GM12874 (cell line): ENCODE data around the gene IFT172.

ENCODE experiments used
- CTCF ChIP-seq: IDR thresholded peaks from 2 replicates; pipeline ENCODE4 v1.5.1; 2011; ENCODE audit warnings: low read depth, mild to moderate bottlenecking, control low read depth, low read length, moderate library complexity; ENCODE audit not compliant: insufficient read depth

IFT172 gene

GRCh38 chr2:27518113-27518781 is 28.7 kb upstream of the IFT172 start:
- no peak for TF ChIP-seq CTCF

DNA sequence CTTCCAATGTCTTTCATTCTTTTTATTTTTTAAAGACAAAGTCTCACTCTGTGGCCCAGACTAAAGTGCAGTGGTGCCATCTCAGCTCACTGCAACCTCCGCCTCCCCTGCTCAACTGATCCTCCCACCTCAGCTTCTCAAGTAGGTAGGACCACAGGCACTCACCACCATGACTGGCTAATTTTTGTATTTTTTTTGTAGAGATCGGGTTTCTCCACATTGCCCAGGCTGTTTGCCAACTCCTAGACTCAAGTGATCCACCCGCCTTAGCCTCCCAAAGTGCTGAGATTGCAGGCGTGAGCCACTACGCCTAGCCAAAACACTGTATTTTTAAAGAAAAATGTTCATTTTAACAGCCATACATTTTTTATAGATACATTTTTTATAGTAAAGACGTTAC is 19.8 kb upstream of the IFT172 start:
- no peak for TF ChIP-seq CTCF

DNA sequence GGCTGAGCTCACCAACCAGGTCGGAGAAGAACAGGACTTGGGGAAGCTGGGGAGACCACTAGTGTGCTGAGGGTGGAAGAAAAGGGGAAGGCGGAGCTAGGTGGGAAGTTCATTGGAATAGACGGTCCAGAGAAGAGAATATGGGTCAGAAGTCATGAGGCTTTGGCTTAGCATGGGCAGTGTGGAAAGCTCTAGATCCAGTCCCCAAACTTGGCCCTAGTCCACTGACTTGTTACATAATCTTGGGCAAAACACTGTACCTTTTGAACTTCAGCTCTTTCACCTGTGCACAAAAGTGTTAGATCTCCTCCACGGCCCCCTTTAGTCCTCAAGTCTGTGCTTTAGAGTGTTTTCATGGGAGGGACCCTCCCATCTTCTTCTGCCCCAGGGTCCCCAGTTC is 17.8 kb upstream of the IFT172 start:
- no peak for TF ChIP-seq CTCF

DNA sequence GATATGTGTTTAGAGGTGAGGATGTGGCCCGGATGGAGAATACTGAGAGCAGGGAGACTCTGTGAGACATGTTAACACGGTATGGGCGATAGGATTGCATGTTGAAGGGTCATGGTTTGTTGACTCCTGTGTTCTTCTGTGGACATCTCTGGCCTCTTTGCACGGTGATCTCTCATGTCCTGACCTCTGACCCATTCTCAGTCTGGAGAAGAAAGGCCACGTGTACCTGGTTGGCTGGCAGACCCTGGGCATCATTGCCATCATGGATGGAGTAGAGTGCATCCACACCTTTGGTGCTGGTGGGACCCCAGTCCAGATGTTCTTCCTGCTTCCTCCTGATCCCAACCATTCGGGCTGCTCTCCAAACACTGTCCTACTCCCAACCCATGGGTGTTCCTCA is 17.0 kb upstream of the IFT172 start:
- TF ChIP-seq CTCF = no peak

DNA sequence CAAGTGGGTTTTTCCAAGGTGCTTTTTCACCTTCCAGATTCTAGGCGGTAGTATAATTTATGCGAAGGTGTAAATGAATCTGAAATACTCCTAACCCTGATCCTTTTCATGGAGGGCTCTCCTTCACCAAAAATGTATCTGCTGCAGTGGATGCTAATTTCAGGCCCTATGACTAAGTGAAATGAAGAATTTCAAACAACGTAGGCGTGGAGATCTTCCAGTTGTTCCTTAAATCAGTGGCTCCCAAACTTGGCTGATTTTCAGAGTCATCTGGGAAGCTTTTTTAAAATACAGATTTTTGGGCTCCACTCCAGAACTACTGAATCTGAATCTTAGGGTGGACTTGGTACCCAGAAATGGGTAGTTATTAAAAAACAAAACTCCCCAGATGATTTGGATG is 12.6 kb upstream of the IFT172 start:
- no peak for TF ChIP-seq CTCF

DNA sequence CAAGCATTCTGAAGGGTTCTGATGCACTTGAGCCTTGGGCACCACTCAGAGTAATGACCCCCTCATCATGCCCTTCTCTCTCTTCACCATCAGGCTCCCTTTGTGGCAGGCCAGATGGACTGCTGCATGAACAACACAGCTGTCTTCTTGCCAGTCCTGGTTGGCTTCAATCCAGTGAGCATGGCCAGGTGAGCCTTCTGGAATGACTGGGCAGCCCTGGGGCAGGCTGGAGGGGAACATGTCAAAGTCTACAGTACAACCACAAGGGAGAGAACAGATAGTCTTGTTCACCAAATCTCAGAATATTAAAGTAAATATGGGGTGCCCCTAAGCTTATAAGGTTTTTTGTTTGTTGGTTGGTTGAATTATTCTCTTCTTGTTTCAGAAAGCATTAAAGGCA is 11.5 kb upstream of the IFT172 start:
- no peak for TF ChIP-seq CTCF

- TF ChIP-seq CTCF = no peak
Observed at GRCh38 chr2:27498975-27499374, 9.4 kb upstream of the IFT172 start.
